HepG2 (cell line): ENCODE measurements around the gene FZD8. TPM values are rescaled to one million over a fixed set of nuclear protein-coding genes. Genes with fewer than 3 reads are reported as not detected.

Experiments used
- polyA plus RNA-seq, 8 experiments: library from polyadenylated mRNA; depleted of rRNA in 3 of 8; stranded (reverse) in 7 of 8; unstranded in 1 of 8; fragments of >200 nt; fragmentation: Illumina TruSeq in 4 of 8; extraction: Trizol in 4 of 8; gene quantifications; 2 replicates each; pipeline versions ENCODE4 v1.2.1 to v1.2.3, GENCODE V29; 2011 to 2016; ENCODE audit warnings: low read depth in 4 of 8, missing spikeins in 1 of 8, mixed read lengths in 1 of 8; ENCODE audit not compliant: insufficient read depth in 1 of 8
- total RNA-seq, 5 experiments: library from RNA; depleted of rRNA; stranded (reverse); fragments of >200 nt; fragmentation: Illumina TruSeq; extraction: Trizol; gene quantifications; 2 replicates each; pipeline ENCODE4 v1.2.3, GENCODE V29; 2016; ENCODE audit warnings: low read depth in 1 of 5

FZD8 gene
- total and polyA plus RNA-seq, 2 of the 13 experiments (the other 11 are each of a cell fraction or from before 2014, with no cell fraction given) = 0.05 to 0.07 TPM

Other genes with a start within 250 kb of the FZD8 start
- not detected in 2 replicates for gene GJD4, start 37.0 kb downstream of the FZD8 start, total RNA-seq (2016; rRNA removed; fragmentation: Illumina TruSeq; extraction: Trizol)
- not detected in 2 replicates for gene GJD4, start 37.0 kb downstream of the FZD8 start, polyA plus RNA-seq (2011; rRNA removed)